Neutrophil (primary cell): ENCODE measurements around the gene ITPRIP.

Experiments
- H3K27ac ChIP-seq: fragments of 200-600 bp; sonication (generic); 2 replicates; pipeline ENCODE4 v1.5.1; 2016; ENCODE audit warnings: mild to moderate bottlenecking, moderate library complexity
- H3K27me3 ChIP-seq: fragments of 200-600 bp; sonication (generic); 2 replicates; pipeline ENCODE4 v1.6.0; 2016; ENCODE audit warnings: mild to moderate bottlenecking
- H3K36me3 ChIP-seq: fragments of 200-600 bp; sonication (generic); 2 replicates; pipeline ENCODE4 v1.5.1; 2017
- H3K4me1 ChIP-seq, 2 experiments: fragments of 200-600 bp in 1 of 2; sonication (generic) in 1 of 2; 1 replicate in 1 of 2; 2 replicates in 1 of 2; pipeline versions ENCODE4 v1.5.1 to v1.6.1; 2013 to 2016; ENCODE audit warnings: low read depth in 1 of 2, low read length in 1 of 2, mild to moderate bottlenecking in 1 of 2, moderate library complexity in 1 of 2; ENCODE audit not compliant: control insufficient read depth in 1 of 2, insufficient read depth in 1 of 2
- H3K4me3 ChIP-seq, 2 experiments: fragments of 200-600 bp in 1 of 2; sonication (generic) in 1 of 2; 1 replicate in 1 of 2; 2 replicates in 1 of 2; pipeline ENCODE4 v1.5.1; 2013 to 2016; ENCODE audit warnings: low read depth in 1 of 2, low read length in 1 of 2, mild to moderate bottlenecking in 1 of 2, moderate library complexity in 1 of 2
- H3K9me3 ChIP-seq: fragments of 200-600 bp; sonication (generic); 2 replicates; pipeline ENCODE4 v1.5.1; 2016
- CTCF ChIP-seq: fragments of 200-600 bp; sonication (generic); IDR thresholded peaks from 2 replicates; pipeline ENCODE4 v1.5.1; 2016; ENCODE audit warnings: antibody characterized with exemption

The ITPRIP gene

DNA sequence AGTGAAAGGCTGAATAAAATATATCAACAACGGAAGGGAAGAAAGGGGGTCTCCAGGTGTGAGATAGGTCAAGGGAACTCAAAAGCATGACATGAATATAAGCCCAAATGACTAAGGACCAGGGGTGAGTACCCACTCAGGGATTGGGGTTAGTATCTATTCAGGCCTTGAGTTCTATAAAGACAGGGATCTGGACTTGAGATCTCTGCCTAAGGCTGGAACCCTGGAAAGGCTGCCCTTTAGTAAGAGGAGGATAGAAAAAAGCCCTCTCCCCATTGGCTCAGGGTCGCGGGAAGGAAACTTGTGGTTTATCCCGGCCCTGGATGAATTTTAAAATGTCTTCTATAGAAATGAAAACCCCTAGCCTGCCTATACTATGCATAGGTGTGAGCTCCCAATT is 2.4 kb upstream of the ITPRIP start:
- Histone ChIP-seq H3K36me3 (no peaks in the 10 kb centered on the region), H3K4me1 (peaks cover 35 to 37% of the 10 kb centered on the region in 2 experiments), H3K4me3 (no peak overlapping the region), H3K27me3 (no peaks in the 10 kb centered on the region), H3K27ac (peak overlapping the region; percentile 99), H3K9me3 (no peaks in the 10 kb centered on the region)
- no peak for TF ChIP-seq CTCF

- peak overlapping the region; percentile 88 to 93 for H3K4me3 ChIP-seq
- no peaks in the 10 kb centered on the region for H3K36me3 ChIP-seq
- no peaks in the 10 kb centered on the region for H3K27me3 ChIP-seq
- TF ChIP-seq CTCF, result no peak
- H3K9me3 ChIP-seq, result no peaks in the 10 kb centered on the region
- H3K4me1 ChIP-seq, result peaks cover 37 to 38% of the 10 kb centered on the region in 2 experiments
- peak overlapping the region; percentile 99 for H3K27ac ChIP-seq
Observed at GRCh38 chr10:104340111-104340526, 1.9 kb upstream of the ITPRIP start.

- Histone ChIP-seq H3K27ac (peak overlapping the region; percentile 99), H3K4me3 (peak overlapping the region; percentile 88 to 93), H3K36me3 (peaks cover 4% of the 10 kb centered on the region), H3K9me3 (no peaks in the 10 kb centered on the region), H3K27me3 (no peaks in the 10 kb centered on the region), H3K4me1 (peaks cover 42 to 43% of the 10 kb centered on the region in 2 experiments)
- no peak for TF ChIP-seq CTCF
Observed at GRCh38 chr10:104339469-104340110, 1.3 kb upstream of the ITPRIP start.

DNA sequence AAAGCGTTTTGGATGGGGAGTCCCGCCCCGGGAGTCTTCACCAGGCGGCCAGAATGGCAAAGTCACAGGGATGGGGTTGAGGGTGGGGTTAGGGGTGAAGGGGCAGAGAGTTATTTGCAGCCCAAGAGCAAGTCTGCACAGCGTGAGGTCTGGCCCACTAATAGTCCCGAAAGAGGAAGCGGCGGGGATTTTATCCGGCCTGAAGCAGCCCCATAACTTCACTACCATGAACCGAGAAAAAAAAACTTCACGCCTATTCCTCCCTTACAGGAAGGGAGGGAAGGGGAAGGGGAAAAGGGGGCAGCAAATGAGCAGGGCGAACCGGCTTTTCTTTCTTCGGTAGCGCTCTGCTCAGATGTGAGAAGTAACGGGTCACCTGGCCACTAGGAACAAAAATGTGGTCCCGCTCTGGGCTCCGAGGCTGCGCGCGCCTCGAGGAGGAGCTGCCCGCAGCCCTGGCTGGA is 712 bp downstream of the ITPRIP start:
- peak overlapping the region; percentile 99 for H3K27ac ChIP-seq
- TF ChIP-seq CTCF, result peak; percentile 23
- H3K9me3 ChIP-seq, result no peaks in the 10 kb centered on the region
- peaks cover 25% of the 10 kb centered on the region for H3K36me3 ChIP-seq
- H3K4me1 ChIP-seq, result peaks cover 63% of the 10 kb centered on the region in 2 experiments
- H3K27me3 ChIP-seq, result no peaks in the 10 kb centered on the region
- peak overlapping the region; percentile 88 to 93 for H3K4me3 ChIP-seq

DNA sequence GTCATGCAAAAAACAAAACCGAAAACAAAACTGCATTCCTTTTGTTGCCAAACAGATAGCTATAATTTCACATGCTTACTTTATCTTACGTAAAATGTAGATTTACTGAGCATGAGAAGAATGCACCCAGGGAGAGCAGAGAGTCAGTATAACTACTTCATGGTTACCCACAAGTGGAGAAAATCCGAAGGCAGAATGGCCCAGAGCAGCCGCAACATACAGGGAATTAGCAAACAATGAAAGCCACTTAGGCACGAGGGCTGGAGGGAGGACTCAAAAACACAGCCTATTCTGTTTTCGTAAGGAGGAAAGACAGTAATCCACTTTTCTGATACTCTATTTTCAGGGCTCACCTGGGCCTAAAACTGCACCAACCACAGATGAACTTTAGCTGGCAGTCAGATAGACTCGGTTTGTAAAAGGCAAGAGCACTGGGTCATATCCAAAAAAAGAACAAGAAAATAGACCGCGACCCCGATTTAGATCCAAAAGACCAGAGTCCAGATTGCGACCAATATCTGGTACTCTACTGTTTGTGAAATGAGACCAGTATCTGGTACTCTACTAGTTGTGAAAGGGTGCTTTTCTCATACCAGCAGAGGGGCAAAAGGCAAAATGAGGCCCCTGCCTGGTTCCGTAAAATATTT is 1.3 kb downstream of the ITPRIP start:
- H3K27me3 ChIP-seq, result no peaks in the 10 kb centered on the region
- H3K36me3 ChIP-seq, result peaks cover 31% of the 10 kb centered on the region
- TF ChIP-seq CTCF, result no peak
- H3K4me1 ChIP-seq, result peaks cover 69% of the 10 kb centered on the region in 2 experiments
- H3K9me3 ChIP-seq, result no peaks in the 10 kb centered on the region
- peak overlapping the region; percentile 99 for H3K27ac ChIP-seq
- H3K4me3 ChIP-seq, result peak overlapping the region; percentile 88 to 93
